B cell (primary cell): ENCODE results near the gene C1orf52.

ENCODE experiments used
- EZH2 ChIP-seq: IDR thresholded peaks from 2 replicates; pipeline ENCODE4 v1.6.1; 2012; ENCODE audit warnings: borderline replicate concordance, low read depth, mild to moderate bottlenecking, moderate library complexity, low read length; ENCODE audit not compliant: insufficient read depth, poor library complexity, severe bottlenecking
- TF ChIP-seq, protein P1 (sequence below): fragments of 200-600 bp; IDR thresholded peaks from one replicate; pipeline ENCODE4 v1.8.0; 2022; ENCODE audit warnings: antibody characterized with exemption, mild to moderate bottlenecking

DNA sequence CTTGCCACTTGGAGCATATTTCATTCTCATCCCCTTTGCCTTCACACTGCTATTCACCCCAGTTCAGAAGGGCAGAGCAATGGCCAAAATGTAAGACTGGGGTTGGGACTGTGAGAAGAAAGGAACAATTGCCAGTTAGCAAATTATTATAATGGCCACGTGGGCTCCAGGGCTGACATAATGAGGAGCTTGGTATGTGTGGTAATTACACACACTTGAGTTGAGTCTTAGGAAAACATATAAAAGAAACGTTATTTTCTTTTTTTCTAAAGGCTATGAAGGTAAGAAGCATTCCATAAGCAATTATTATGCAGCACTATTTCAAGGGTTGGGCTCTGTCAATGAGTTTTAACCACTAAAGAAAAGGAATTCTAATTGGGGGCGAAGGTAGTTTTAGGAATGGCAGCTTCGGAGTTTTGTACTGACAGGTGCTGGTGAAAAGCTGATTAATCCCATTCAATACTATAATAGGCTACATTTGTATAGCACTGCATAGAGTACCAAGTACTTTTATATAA, 49.4 kb upstream of the C1orf52 start:
- TF ChIP-seq, protein P1, sequence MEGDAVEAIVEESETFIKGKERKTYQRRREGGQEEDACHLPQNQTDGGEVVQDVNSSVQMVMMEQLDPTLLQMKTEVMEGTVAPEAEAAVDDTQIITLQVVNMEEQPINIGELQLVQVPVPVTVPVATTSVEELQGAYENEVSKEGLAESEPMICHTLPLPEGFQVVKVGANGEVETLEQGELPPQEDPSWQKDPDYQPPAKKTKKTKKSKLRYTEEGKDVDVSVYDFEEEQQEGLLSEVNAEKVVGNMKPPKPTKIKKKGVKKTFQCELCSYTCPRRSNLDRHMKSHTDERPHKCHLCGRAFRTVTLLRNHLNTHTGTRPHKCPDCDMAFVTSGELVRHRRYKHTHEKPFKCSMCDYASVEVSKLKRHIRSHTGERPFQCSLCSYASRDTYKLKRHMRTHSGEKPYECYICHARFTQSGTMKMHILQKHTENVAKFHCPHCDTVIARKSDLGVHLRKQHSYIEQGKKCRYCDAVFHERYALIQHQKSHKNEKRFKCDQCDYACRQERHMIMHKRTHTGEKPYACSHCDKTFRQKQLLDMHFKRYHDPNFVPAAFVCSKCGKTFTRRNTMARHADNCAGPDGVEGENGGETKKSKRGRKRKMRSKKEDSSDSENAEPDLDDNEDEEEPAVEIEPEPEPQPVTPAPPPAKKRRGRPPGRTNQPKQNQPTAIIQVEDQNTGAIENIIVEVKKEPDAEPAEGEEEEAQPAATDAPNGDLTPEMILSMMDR, result no peak
- no peak for TF ChIP-seq EZH2
